GM12878 (cell line): ENCODE measurements around the gene GPR68. TPM values are rescaled to one million over a fixed set of nuclear protein-coding genes. Genes with fewer than 3 reads are reported as not detected.
A peak's percentile ranks its signal among the peaks of the same experiment; 100 is the strongest.

Experiments
- ATAC-seq: fragments of 200-7000 bp; cut with Tn5 transposase; 3 replicates; pipeline ENCODE4 v1.9.1; 2020; ENCODE audit warnings: mild to moderate bottlenecking, moderate library complexity
- BruUV-seq: library from RNA; stranded (reverse); fragments of 400-500 nt; replicated peaks from 2 replicates; lab custom pipeline; 2021; lab: Mats Ljungman, UMichigan
- CTCF ChIA-PET: fragments of 300-600 bp; sonication (Branson Sonifier 250); formaldehyde crosslinking; extraction: SDS; loops from one replicate; lab custom pipeline; 2021; ENCODE audit warnings: inconsistent platforms; lab: Yijun Ruan, JAX
- POLR2A ChIA-PET: fragments of 350-600 bp; formaldehyde crosslinking; extraction: SDS; loops from one replicate; lab custom pipeline; 2021; ENCODE audit warnings: inconsistent platforms; lab: Charles Lee
- RAD21 ChIA-PET: fragments of 300-600 bp; sonication (Branson Sonifier 250); formaldehyde crosslinking; loops from one replicate; lab custom pipeline; 2023; ENCODE audit warnings: antibody characterized with exemption; ENCODE audit not compliant: unreplicated experiment; lab: Charles Lee
- SMC1A ChIA-PET: fragments of 300-600 bp; sonication (Branson Sonifier 250); formaldehyde crosslinking; loops from one replicate; lab custom pipeline; 2023; ENCODE audit not compliant: unreplicated experiment, uncharacterized antibody; lab: Charles Lee
- DNase-seq: peaks from one replicate; pipeline ENCODE4 v3.0.0-alpha.2; 2011; ENCODE audit warnings: low read depth, low spot score
- FAIRE-seq: peaks from 3 replicates; lab custom pipeline; 2011; peaks lifted over from hg19 to GRCh38; lab: Jason Lieb, UNC
- H2AFZ ChIP-seq: 2 replicates; pipeline ENCODE4 v1.6.0; 2011; ENCODE audit warnings: low read depth, low read length, control low read depth; ENCODE audit not compliant: control insufficient read depth
- H3K27ac ChIP-seq: 2 replicates; pipeline ENCODE4 v1.5.1; 2011; ENCODE audit warnings: control low read depth; ENCODE audit not compliant: control insufficient read depth, insufficient read depth
- H3K27me3 ChIP-seq, 2 experiments: replicated peaks in 1 of 2; 2 replicates each; pipeline versions ENCODE4 v1.6.0 to v1.6.1; 2011; ENCODE audit warnings: low read length in 1 of 2; ENCODE audit not compliant: control insufficient read depth in 2 of 2, insufficient read depth in 2 of 2
- H3K36me3 ChIP-seq, 2 experiments: 2 replicates each; pipeline ENCODE4 v1.5.1; 2011; ENCODE audit warnings: low read length in 1 of 2; ENCODE audit not compliant: control insufficient read depth in 2 of 2, insufficient read depth in 2 of 2
- H3K4me1 ChIP-seq: 2 replicates; pipeline ENCODE4 v1.6.1; 2011; ENCODE audit warnings: mild to moderate bottlenecking, low read length, moderate library complexity, mixed read lengths; ENCODE audit not compliant: control insufficient read depth, insufficient read depth
- H3K4me2 ChIP-seq: 2 replicates; pipeline ENCODE4 v1.6.0; 2011; ENCODE audit warnings: control low read depth; ENCODE audit not compliant: control insufficient read depth, insufficient read depth
- H3K4me3 ChIP-seq: fragments of 200-600 bp; sonication (generic); 2 replicates; pipeline ENCODE4 v1.5.1; 2016
- H3K79me2 ChIP-seq: 2 replicates; pipeline ENCODE4 v1.6.0; 2011; ENCODE audit warnings: low read length; ENCODE audit not compliant: control insufficient read depth, insufficient read depth
- H3K9ac ChIP-seq: 2 replicates; pipeline ENCODE4 v1.8.0; 2011; ENCODE audit warnings: low read length, control low read depth, mixed read lengths; ENCODE audit not compliant: control insufficient read depth, insufficient read depth
- H3K9me3 ChIP-seq: replicated peaks from 3 replicates; pipeline ENCODE4 v1.5.1; 2011; ENCODE audit warnings: mild to moderate bottlenecking, low read length; ENCODE audit not compliant: control insufficient read depth, insufficient read depth
- H4K20me1 ChIP-seq: 2 replicates; pipeline ENCODE4 v1.6.0; 2011; ENCODE audit not compliant: control insufficient read depth, insufficient read depth
- BHLHE40 ChIP-seq, 2 experiments: fragments of 450-650 bp in 1 of 2; IDR thresholded peaks; 2 replicates each; pipeline ENCODE4 v1.6.1; 2011 to 2017; ENCODE audit warnings: low read depth in 2 of 2, borderline replicate concordance in 1 of 2, improper control_type of control experiment in 1 of 2, low read length in 1 of 2, mild to moderate bottlenecking in 1 of 2
- CHD4 ChIP-seq: fragments of 200-600 bp; sonication (generic); IDR thresholded peaks from 2 replicates; pipeline ENCODE4 v1.6.1; 2016; ENCODE audit warnings: mild to moderate bottlenecking
- DPF2 ChIP-seq: fragments of 450-650 bp; IDR thresholded peaks from 2 replicates; pipeline ENCODE4 v1.6.1; 2017; ENCODE audit warnings: mild to moderate bottlenecking
- EZH2 ChIP-seq: IDR thresholded peaks from 2 replicates; pipeline ENCODE4 v1.6.1; 2012; ENCODE audit warnings: low read depth, mild to moderate bottlenecking, control low read depth, inconsistent platforms, low read length, borderline replicate concordance; ENCODE audit not compliant: control insufficient read depth
- IKZF1 ChIP-seq: fragments of 450-650 bp; conservative IDR thresholded peaks from 2 replicates; pipeline ENCODE4 v1.6.1; 2017; ENCODE audit warnings: antibody characterized with exemption, mild to moderate bottlenecking
- IRF3 ChIP-seq: fragments of 450-650 bp; IDR thresholded peaks from 2 replicates; pipeline ENCODE4 v1.6.1; 2014; ENCODE audit warnings: mild to moderate bottlenecking
- KAT2A ChIP-seq: conservative IDR thresholded peaks from 2 replicates; pipeline ENCODE4 v1.6.1; 2011; ENCODE audit warnings: low read depth, low read length; ENCODE audit not compliant: control insufficient read depth
- NKRF ChIP-seq: fragments of 450-650 bp; conservative IDR thresholded peaks from 2 replicates; pipeline ENCODE4 v1.6.1; 2017; ENCODE audit warnings: mild to moderate bottlenecking, moderate library complexity
- NR2C1 ChIP-seq: fragments of 450-650 bp; IDR thresholded peaks from 2 replicates; pipeline ENCODE4 v1.6.1; 2017; ENCODE audit warnings: antibody characterized with exemption, mild to moderate bottlenecking, moderate library complexity
- PBX3 ChIP-seq: IDR thresholded peaks from 2 replicates; pipeline ENCODE4 v1.6.1; 2011; ENCODE audit warnings: mild to moderate bottlenecking, low read depth, low read length, moderate library complexity; ENCODE audit not compliant: insufficient replicate concordance
- POLR2A ChIP-seq: IDR thresholded peaks from 2 replicates; pipeline ENCODE4 v1.6.1; 2011; ENCODE audit warnings: low read depth, mild to moderate bottlenecking, low read length
- POLR2AphosphoS2 ChIP-seq: IDR thresholded peaks from 2 replicates; pipeline ENCODE4 v1.6.1; 2011; ENCODE audit warnings: low read depth, mild to moderate bottlenecking, low read length, improper control_type of control experiment, moderate library complexity
- SIX5 ChIP-seq: IDR thresholded peaks from 2 replicates; pipeline ENCODE4 v1.6.1; 2011; ENCODE audit warnings: mild to moderate bottlenecking, low read depth, low read length, moderate library complexity; ENCODE audit not compliant: severe bottlenecking
- YBX1 ChIP-seq: fragments of 450-650 bp; IDR thresholded peaks from 2 replicates; pipeline ENCODE4 v1.6.1; 2016; ENCODE audit warnings: antibody characterized with exemption
- WGBS: methylation state at CpG from one replicate; pipeline ENCODE4 v1.1.6; 2016; ENCODE audit warnings: low lambda C conversion rate; ENCODE audit not compliant: insufficient replicate concordance, insufficient coverage; ENCODE audit errors: missing lambda C conversion rate; 5-methylcytosine and 5-hydroxymethylcytosine counted together
- in situ Hi-C: fragments of 300-500 bp; cut with MboI; formaldehyde crosslinking; loops from 9 replicates; pipeline ENCODE4 v1.14.3; 2018; ENCODE audit warnings: mixed read lengths
- intact Hi-C: fragments of 100-400 bp; cut with micrococcal nuclease; formaldehyde crosslinking; loops from one replicate; pipeline ENCODE4 v1.14.2; 2022; ENCODE audit not compliant: unreplicated experiment
- polyA plus RNA-seq, 11 experiments: library from polyadenylated mRNA; depleted of rRNA in 4 of 11; unstranded in 6 of 11; stranded (reverse) in 5 of 11; fragments of >200 nt; fragmentation: Nextera tagmentation in 4 of 11; fragmentation: Illumina TruSeq in 1 of 11; extraction: Ambion mirVana in 4 of 11; extraction: Trizol in 1 of 11; gene quantifications; 1 replicate in 1 of 11; 2 replicates in 10 of 11; pipeline versions ENCODE4 v1.2.1 to v1.2.3, GENCODE V29; 2011 to 2016; ENCODE audit warnings: inconsistent platforms in 2 of 11, missing spikeins in 2 of 11, low read depth in 1 of 11
- total RNA-seq, 4 experiments: library from RNA; depleted of rRNA in 3 of 4; stranded (reverse); fragments of >200 nt in 3 of 4; fragmentation: Illumina TruSeq in 1 of 4; extraction: Trizol in 1 of 4; gene quantifications; 2 replicates each; pipeline versions ENCODE4 v1.2.1 to v1.2.3, GENCODE V29; 2013 to 2021

The GPR68 gene
- total and polyA plus RNA-seq, 10 of the 15 experiments (the other 5 are each of a cell fraction or from before 2014, with no cell fraction given) = 0.06 to 3.4 (median 1.8) TPM

GRCh38 chr14:91264151-91265150, 19.9 kb upstream of the GPR68 start:
- SMC1A ChIA-PET = interaction anchor here (0.8 to 1.7 kb wide), 5 partner anchors 12 to 38 kb away, joined by 3 to 5 read pairs (median 5); no protein-coding TSS in a partner anchor
- FAIRE-seq = no peak
- TF ChIP-seq NKRF (0 out of 2 replicates have a peak, but pooled peaks have one; percentile 30), YBX1 (no peak), IKZF1 (peak; percentile 46), DPF2 (0 out of 2 replicates have a peak, but pooled peaks have one; percentile 39), IRF3 (no peak), POLR2AphosphoS2 (no peak), NR2C1 (no peak), POLR2A (0 out of 2 replicates have a peak, but pooled peaks have one; percentile 39), CHD4 (no peak), BHLHE40 (IDR thresholded peaks at IDR 0.05; ENCODE audit: borderline replicate concordance in 1 of 2, low read depth in 2 of 2, low read length in 1 of 2) (0 out of 4 replicates have a peak, but pooled peaks of 1 of the 2 experiments have one; percentile 5), SIX5 (no peak), KAT2A (no peak), PBX3 (no peak), EZH2 (no peak)

More at GRCh38 chr14:91264151-91265150, 19.9 kb upstream of the GPR68 start:
- ATAC-seq (peak; percentile 63), DNase-seq (no peak)
- Histone ChIP-seq H3K9me3 (no peaks in the 10 kb centered on the region), H3K4me2 (peak overlapping the region; percentile 42; the same call in 1 of the 2 replicates), H3K27me3 (peaks cover 0 to 4% of the 10 kb centered on the region in 2 experiments; a peak in 1 of 4 replicates), H3K36me3 (peaks cover 0 to 1% of the 10 kb centered on the region in 2 experiments; a peak in 1 of 4 replicates), H4K20me1 (no peaks in the 10 kb centered on the region), H2AFZ (no peak overlapping the region), H3K9ac (no peak overlapping the region), H3K27ac (no peak overlapping the region), H3K79me2 (no peaks in the 10 kb centered on the region), H3K4me1 (no peaks in the 10 kb centered on the region), H3K4me3 (no peak overlapping the region)
- 23% methylated on average over 58 of the region's 69 CpGs for WGBS
- in situ Hi-C loops = no loop called here
- BruUV-seq = no TSS peak
- RAD21 ChIA-PET = interaction anchor here (1.5 kb wide), 1 partner anchor 10 kb away, joined by 5 read pairs; no protein-coding TSS in a partner anchor
- CTCF ChIA-PET = interaction anchor here (2.8 kb wide), 1 partner anchor 87 kb away, joined by 10 read pairs; no protein-coding TSS in a partner anchor
- POLR2A ChIA-PET = interaction anchor here (0.6 to 1.3 kb wide), 3 partner anchors 11 to 165 kb away, joined by 3 read pairs; no protein-coding TSS in a partner anchor
- intact Hi-C loops = no loop called here
